RPMI7951 (cell line): ENCODE data around the gene F11R. TPM values are rescaled to one million over a fixed set of nuclear protein-coding genes. Genes with fewer than 3 reads are reported as not detected.
A peak's percentile ranks its signal among the peaks of the same experiment; 100 is the strongest.
"Not testable (repeated sequence)": the region's sequence is repeated elsewhere in the genome, so short reads cannot be mapped to it uniquely, and the experiment has no call there.

Source experiments
- DNase-seq: peaks from one replicate; pipeline ENCODE4 v3.0.0-alpha.2; 2012; ENCODE audit warnings: low read depth
- total RNA-seq: library from RNA; depleted of rRNA; stranded (reverse); fragments of >200 nt; shearing (Covaris generic); gene quantifications from 2 replicates; pipeline ENCODE4 v1.2.3, GENCODE V29; 2014; rRNA removed

The F11R gene
- 6.0 and 10.5 TPM in 2 replicates for total RNA-seq

DNA sequence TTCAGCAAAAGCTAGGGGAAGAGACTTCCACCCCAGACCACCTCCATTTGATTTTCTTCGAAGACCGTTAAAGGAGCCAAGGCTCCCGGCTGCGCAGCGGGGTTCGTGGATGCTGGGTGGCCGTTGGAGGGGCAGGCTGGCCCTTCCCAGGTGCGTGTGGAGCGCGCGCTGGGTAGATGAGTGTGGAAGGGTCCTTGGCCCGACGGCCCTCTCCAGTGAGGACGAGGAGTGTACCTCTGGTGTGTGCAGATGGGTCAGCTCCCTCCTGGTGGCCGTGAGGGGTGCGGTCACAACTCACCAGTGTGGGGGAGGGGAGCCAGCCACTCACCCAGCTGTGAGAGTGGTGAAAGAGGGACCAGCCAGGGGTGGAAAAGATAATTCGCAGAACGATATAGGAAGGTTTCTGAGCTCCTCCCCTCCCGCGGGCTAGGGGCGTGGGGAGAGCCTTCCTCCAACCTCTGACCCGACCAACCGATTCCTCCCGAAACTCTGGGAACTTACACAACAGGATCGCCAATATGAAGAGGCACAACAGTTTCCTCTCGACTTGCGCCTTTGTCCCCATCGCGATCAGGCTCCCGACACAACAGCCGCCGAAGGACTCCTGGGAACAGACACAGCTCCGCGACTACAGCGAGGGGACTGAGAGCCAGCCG is at the start of gene F11R:
Gene F11R (minus strand): TSS at position 644 of the 656 bp plus-strand sequence. CDS start 79 bp downstream, at position 565.
- DNase-seq, result peak; percentile 24

- DNase-seq, result no peak
These were observed 48.8 kb upstream of the F11R start, which contains the start of gene ARHGAP30 for GRCh38 chr1:161069731-161070270. TSS of gene ARHGAP30 (minus strand) at chr1:161069891. CDS start at chr1:161069624, 267 bp downstream.

DNA sequence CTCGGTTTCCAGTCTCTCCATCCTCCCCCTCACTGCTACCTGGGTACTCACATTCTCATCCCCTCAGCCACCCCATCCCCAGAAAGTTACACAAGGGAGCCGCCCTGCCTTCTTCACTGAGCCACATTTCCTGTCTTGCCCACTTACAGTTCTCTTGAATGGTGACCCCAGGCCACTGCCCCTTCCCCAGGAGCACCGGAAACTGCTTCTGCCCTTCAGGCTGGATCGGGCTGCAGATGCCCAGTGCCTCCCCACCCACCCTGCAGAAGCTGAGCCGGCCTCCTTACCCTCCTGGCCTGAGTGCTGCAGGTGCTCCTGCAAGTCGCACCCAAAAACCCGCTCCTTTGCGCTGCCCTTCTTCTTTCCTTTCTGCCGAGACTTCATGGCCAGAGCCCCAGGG is 48.3 kb upstream of the F11R start:
- no peak for DNase-seq

GRCh38 chr1:161068306-161069234 is 47.6 kb upstream of the F11R start:
- no peak for DNase-seq

DNA sequence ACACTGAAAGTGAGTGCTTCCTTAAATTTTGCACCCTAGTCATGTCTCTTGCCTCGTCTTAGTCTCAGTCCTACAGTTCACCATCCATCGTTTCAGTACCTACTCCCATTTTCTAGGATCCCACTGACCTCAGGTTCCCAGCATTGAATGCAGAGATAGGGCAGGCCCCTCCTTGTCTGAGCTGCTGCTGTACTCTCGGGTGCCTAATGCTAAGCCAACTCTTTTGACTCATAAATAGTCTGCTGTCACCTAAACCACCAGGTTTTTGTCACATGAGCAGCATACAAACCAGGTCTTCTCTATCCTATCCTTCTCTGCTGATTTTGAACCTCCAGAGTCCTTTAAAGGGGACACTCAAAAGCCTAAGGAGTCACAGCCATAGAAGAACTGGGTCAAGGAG is 45.7 kb upstream of the F11R start:
- no peak for DNase-seq

GRCh38 chr1:161065681-161066080 is 44.7 kb upstream of the F11R start:
- DNase-seq, result not testable (repeated sequence)

DNA sequence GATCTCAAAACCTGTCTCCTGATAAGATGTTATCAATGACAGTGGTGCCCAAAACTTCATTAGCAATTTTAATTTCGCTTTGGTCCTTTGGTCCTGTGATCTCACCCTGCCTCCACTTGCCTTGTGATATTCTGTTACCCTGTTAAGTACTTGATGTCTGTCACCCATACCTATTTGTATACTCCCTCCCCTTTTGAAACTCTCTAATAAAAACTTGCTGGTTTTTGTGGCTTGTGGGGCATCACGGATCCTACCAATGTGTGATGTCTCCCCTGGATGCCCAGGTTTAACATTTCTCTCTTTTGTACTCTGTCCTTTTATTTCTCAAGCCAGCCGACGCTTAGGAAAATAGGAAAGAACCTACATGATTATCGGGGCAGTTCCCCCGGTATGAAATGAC is 43.0 kb upstream of the F11R start:
- not testable (repeated sequence) for DNase-seq

GRCh38 chr1:161061419-161061818 is 40.5 kb upstream of the F11R start:
- DNase-seq, result no peak

DNA sequence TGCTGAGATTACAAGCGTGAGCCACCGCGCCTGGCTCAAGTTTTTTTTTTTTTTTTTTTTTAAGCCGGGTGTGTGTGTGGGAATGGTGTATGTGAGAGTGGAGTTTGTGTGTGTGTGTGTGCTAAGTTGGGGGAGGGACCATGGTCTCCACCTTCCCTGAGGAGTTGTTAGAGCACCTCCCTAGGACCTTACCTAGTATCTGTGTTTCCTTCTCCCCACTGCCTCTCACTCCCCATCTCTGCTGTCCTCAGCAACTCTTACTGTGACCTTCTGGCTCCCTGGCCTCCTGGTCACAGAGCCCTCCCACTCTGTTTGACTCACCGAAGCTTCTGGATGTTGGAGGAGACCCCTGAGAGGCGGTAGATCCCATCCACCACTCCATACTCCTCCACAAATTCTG is 38.3 kb upstream of the F11R start:
- DNase-seq, result no peak

DNA sequence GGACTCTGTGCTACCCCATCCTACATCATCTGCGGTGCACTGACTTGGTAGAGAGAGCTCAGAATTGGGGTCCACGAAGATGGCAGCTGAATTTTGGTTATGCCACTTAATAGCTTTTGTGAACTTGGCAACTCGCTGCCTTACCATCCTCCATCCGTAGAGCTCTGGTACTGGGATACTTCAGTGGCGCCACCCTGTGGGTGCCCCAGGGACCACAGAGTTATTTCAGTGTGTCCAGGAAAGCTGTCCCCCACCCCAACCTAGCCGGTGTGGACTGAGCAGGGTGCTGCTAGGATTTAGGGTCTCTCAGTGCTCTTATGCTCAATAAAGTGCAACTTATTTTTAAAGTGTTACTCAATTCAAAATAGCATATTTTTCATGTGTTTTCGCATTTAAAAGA is 33.9 kb upstream of the F11R start:
- no peak for DNase-seq

DNA sequence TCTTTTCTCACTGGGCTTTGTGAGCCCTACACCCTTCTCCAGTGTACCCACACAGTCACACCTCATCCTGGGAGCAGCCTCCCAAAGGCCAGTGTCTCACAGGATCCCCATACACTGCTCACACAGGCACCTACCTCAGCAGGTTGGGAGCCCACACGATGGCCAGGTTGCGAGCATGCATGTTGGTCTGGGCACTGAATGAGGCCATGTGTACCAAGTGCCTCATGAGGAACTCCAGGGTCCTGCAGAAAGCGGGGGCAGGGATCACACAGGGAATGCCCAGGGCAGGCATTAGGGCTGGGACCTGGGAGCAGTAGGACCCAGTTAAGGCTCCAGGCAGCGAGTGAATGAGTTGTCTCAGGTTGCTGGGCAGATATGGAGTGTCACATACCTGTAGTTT is 33.3 kb upstream of the F11R start:
- DNase-seq, result no peak

DNA sequence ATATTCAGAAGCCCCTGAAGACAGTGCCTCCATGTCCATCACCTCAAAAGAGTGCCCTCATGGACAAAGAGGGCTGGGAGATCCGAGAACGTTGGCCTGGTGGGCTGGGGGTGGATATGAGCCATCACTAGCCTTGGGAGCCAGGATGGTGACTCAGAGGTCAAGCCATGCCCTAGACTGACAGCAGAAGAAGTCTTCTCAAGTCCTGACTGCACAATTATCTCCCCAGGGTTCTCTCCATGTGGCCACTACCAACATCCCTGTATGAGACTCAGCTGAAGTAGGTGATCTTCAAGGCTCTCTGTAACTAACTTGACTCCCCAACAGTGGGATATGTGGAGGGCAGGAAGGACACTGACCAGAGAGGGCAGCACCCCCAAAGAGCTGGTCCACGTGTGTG is 31.9 kb upstream of the F11R start:
- no peak for DNase-seq

DNA sequence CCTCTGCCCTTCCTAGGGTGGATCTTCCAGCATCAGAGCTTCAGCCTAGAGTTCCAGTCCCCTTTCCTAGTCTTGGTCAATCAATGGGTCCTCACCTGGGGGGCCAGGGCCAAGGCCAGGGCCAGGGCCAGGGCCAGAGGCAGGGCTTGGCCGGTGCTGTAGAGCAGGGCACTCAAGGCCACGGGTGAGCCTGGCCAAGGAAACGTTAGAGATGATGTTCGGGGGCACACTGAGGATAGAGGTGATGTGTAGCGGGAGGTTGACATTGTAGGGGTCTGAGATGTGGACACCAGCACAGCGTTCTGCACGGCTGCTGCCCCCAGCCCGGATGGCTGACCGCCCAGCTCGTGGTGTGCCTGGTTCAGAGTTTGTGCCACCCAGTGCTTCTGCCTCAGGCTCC is 30.3 kb upstream of the F11R start:
- no peak for DNase-seq

- DNase-seq, result no peak
These were observed 28.2 kb upstream of the F11R start for GRCh38 chr1:161048949-161049722.

- no peak for DNase-seq
These were observed 26.8 kb upstream of the F11R start for GRCh38 chr1:161047436-161048420.

DNA sequence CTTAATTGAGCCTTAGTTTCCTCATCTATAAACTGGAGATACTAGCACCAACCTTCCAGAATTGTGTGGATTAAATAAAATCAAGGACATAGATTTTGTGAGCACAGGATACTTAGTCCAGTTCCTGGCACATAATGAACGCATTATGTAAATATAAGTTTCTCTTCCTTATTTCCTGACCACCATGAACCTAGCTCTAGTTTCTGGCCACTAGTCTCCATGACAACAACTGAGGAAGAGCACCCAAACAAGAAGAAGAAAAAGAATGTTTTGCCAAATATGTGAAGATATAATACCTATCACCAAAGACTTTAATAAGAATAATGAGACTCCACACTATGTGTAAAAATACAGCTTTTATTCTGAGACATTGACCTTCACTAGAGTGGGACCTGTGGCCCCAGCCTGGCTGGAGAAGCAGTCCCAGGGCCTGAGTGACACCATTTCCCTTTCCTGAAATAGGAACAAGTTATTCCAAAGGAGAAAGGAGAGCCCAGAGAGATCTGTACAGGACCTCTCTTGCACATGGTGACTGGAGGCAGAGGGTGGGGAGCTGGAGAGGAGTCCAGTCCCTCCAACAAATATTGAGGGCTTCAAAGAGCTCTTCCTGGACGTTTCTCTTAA is 25.8 kb upstream of the F11R start:
- no peak for DNase-seq

GRCh38 chr1:161045736-161046604 is 25.0 kb upstream of the F11R start, which contains the start of gene USF1:
TSS of gene USF1 (minus strand) at chr1:161045977. CDS start at chr1:161043275, 2,702 bp downstream.
- DNase-seq, result peak; percentile 93

DNA sequence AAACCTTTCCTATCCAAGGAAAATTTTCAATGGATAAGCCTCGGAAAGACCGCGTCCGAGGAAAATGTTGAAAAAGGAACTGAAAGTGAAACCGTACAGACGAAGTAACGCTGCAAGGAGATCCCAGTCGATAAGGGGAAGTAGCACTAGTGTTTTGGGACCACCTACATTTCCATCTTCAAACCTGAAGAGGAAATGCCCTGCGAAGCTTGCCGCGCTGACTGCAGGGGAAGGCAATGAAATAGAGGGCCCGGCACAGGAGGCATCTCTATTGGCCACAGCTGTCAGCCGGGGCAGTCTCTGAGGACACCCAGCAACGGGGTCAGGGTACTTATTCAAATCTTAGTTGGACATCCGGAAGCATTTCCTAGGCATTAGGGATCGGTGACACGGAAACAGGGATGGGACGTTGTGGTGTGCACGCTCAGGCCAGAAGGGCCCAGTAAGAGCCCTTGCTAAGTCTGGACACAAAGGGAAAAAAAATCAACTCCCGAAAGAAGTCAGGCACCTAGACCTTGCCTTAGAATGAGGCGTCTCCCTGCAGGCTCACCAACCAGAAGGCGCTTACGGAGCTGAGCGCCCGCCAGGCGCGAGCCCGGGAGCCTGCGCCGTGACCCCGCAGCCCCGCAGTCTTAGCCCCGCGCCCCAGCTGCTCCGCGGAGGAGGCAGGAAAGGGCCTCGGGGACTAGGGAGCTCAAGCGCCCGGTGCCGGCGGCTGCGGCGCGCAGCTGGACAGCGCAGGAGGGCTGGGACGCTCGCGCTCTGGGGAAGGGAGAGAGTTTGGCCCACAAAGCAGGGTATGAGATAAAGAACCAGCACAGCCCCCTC is 24.2 kb upstream of the F11R start:
- DNase-seq, result peak; percentile 79
